ENCODE measurements around the gene DMRT1.
"Not testable (repeated sequence)": the region's sequence is repeated elsewhere in the genome, so short reads cannot be mapped to it uniquely, and the experiment has no call there.

The DMRT1 gene

DNA sequence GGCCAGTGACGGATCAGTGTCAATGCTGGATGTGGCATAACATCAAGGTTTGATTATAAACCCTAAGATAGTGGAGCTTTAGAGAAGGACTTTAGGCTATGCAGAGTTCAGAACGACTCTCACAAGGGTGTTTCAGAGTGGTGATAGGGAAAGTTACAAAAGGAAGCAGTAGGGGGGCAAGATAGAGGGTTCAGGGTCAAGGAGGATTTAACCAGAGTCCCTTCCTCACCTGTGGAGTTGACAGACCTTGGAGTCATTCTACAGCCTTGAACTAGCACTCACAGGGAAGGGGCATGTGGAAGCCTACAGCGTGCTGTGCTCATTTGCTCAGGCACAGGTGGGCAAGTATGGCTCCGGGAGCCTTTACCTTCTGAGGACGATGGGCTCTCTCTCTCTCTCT, 7.9 kb downstream of the DMRT1 start:
- no peak for DNase-seq (ENCODE audit: low read depth, low spot score)
- H3K4me3 ChIP-seq (ENCODE audit: low read length): no peak overlapping the region

DNA sequence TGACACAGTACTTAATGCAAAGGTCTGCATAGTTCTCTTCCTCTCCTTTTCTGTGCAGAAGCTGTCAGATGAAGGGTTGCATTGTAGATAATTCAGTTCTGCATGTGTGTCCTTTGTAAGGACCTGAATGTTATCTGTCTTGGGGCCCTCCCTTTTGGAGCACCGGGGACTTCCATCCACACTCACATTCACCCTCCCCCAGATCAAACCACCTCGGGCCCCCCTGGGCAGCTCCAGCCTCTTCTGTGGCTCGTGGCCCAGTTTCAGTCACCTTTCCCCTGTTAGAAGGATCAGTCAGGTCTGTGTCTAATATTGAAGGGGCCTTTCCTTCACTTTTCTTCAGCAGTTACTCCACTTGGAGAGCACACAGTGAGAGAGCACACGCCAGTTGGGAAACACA, 11.0 kb downstream of the DMRT1 start:
- H3K4me3 ChIP-seq (ENCODE audit: low read length): no peak overlapping the region
- no peak for DNase-seq (ENCODE audit: low read depth, low spot score)

DNA sequence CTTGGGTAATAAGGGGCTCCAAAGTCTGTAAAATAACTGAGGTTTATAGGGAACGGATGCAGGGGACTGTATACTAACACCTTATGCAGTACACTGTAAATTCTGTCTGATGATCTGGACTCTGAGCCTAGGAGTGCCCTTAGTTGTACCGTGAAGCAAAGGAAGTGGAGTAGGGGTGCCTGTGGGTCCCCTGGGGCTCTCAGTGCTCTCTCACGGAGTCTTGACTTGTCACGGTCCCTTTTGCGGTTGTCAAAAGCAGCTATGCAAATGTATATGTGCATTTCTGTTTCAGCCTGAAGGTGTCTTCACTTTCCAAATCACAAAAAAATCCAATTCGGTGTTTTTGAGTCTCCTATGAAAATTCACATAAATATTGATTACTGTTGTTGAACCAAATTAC, 17.8 kb downstream of the DMRT1 start:
- DNase-seq (ENCODE audit: low read depth, low spot score): no peak
- H3K4me3 ChIP-seq (ENCODE audit: low read length): no peak overlapping the region

DNA sequence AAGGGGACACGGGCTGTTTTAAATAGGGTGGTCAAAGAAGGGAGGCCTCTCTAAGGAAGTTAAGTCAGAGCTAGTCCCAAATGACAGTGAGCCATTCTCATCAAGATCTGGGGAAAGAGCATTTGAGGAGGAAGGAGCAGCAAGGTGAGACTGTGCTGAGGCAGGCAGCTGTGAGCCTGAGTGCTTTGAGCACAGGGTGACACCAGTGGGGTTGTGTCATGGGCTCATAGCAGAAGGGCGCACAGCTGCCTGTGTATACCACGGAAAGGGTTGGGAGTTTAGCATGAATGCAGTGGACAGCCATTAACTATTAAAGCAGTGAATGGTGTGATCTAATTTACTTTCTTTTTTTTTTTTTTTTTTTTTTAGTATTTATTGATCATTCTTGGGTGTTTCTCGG, 19.2 kb downstream of the DMRT1 start:
- DNase-seq (ENCODE audit: low read depth, low spot score): no peak
- no peak overlapping the region for H3K4me3 ChIP-seq (ENCODE audit: low read length)

DNA sequence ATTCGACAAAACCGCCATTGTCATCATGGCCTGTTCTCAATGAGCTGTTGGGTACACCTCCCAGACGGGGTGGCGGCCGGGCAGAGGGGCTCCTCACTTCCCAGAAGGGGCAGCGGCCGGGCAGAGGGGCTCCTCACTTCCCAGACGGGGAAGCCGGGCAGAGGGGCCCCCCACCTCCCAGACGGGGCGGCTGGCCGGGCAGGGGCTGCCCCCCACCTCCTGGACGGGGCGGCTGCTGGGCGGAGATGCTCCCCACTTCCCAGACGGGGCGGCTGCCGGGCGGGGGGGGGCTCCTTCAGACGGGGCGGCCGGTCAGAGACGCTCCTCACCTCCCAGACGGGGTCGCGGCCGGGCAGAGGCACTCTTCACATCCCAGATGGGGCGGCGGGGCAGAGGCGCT, 20.0 kb downstream of the DMRT1 start:
- not testable (repeated sequence) for H3K4me3 ChIP-seq (ENCODE audit: low read length); DNase-seq (ENCODE audit: low read depth, low spot score)

DNA sequence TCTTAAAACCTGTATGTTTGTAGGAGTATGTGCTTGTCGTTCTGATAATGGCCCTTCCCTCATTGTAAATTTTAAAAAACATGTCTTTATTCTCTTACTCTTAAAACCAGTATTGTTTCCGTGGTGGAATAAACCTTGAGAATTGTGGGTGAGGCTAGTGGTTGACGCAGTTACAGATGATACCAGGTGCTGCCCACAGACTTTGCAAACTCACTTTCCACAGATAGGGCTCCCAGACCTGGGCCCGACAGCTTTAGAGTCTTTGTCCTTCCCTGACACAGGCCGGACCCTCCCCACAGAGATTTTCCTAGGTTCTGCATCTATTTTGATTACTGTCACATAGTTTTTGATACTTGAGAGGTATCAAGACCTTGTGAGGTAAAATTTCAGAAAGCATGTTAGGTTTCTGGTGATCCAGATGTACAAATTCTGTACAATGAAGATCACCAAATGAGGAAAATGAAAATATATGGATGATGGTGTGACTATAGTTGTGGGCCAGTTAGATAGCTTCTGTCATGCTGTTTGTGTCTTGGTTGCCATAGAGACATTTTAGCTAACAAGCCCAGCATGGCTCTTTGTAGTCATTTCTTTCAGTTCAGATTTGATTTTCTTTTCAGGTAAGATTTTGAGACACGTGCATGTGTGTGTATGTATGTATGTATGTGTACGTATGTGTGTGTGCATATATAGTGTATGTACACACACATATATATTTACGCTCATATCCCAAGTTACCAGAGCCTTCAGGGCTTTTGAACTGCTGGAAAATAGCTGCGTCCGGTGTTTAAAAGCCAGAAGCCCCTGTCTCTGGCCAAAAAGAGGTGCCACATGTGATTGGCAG, 33.8 kb downstream of the DMRT1 start:
- H3K4me3 ChIP-seq (ENCODE audit: low read length): no peak overlapping the region

DNA sequence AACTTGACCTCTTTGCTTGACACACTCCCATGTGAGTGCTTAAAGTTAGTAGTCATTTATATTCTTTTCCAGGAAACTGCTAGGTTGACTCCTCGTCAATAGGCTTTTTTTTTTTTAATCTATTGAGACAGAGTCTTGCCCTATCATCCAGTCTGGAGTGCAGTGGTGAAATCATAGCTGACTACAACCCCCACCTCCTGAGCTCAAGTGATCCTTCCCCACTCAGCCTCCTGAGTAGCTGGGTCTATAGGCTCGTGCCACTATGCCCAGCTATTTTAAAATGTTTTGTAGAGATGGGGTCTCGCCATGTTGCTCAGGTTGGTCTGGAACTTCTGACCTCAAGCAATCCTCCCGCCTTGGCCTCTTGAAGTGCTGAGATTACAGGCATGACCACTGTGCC, 34.9 kb downstream of the DMRT1 start:
- H3K4me3 ChIP-seq (ENCODE audit: low read length): no peak overlapping the region
- no peak for DNase-seq (ENCODE audit: low read depth, low spot score)

More for the DNA sequence above, 33.8 kb downstream of the DMRT1 start:
- no peak for DNase-seq (ENCODE audit: low read depth, low spot score)

DNA sequence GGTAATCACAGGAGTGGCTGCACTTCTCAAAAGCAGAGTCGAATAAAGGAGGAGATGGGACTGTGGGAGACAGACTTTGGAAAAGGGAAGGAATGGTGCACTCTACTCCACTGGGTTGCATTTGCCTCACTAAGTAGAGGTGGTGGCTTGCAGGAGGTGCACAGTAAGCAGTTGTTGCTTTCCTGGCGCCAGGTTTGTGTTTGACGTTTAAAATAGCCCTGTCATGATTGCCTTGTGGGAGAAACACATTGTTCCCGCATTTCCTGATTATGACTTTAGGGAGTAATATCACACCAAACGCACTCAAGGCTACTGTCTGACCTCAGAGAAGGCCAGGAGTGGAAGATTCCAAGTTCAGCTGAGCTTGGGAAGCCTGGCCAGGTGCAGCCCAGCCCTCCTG, 36.7 kb downstream of the DMRT1 start:
- no peak for DNase-seq (ENCODE audit: low read depth, low spot score)
- no peak overlapping the region for H3K4me3 ChIP-seq (ENCODE audit: low read length)

DNA sequence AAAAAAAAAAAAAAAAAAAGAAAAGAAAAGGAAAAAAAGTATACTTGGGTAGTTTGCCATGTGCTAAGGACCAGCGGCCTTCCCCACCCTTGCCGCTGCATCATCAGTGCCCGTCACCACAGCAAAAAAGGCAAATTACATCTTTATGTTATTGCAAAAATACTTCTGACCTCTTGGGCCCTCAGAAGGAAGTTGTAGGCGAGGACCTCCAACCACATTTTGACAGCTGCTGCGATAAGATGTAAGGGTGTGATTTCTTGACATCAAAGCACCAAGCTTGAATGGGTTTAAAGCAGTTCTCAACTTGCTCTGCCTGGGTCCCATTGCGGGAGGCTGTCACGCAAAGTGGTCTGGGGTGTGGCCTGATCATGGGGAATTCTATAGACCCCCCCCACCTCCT, 39.2 kb downstream of the DMRT1 start:
- DNase-seq (ENCODE audit: low read depth, low spot score): peak; percentile 51
- no peak overlapping the region for H3K4me3 ChIP-seq (ENCODE audit: low read length)

DNA sequence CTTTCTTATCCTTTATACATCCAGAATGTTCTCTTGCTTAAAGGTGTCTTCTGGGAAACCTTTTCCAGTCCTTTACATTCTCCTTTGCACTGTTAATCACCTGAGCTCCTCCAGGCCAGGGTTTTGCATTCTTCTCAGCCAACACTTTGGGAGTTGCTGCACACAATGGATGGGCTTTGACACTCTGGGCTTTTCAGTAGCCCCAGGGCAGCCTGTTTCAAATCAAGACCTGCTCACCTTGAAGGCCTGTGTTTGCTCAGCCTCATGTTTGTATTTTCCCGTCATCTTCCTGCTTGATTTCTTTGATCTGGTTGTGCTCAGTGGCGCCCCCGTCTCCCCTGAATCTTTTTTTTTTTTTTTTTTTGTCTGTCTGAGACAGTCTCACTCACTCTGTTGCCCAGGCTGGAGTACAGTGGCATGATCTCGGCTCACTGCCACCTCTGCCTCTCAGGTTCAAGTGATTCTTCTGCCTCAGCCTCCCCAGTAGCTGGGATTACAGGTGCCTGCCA, 41.0 kb downstream of the DMRT1 start:
- peak; percentile 21 for DNase-seq (ENCODE audit: low read depth, low spot score)

DNA sequence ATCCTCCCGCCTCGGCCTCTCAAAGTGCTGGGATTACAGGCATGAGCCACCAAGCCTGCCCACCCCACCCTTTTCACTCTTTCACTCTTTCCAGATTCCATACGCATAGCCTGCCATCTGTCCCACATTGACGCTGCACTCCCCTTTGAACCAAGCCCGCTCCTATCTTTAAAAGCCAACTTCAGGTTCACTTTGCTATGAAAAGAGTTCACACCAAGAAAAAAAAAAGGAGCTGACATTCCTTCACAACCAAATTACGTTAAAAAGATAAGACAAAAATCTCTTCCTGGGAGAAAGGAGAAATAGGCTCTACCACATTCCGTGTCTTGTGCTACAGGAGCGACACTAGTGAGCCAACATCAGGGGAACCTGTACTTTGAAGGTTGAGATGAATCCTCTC, 41.5 kb downstream of the DMRT1 start:
- no peak for DNase-seq (ENCODE audit: low read depth, low spot score)
- H3K4me3 ChIP-seq (ENCODE audit: low read length): no peak overlapping the region

More for the DNA sequence above, 41.0 kb downstream of the DMRT1 start:
- H3K4me3 ChIP-seq (ENCODE audit: low read length): no peak overlapping the region

DNA sequence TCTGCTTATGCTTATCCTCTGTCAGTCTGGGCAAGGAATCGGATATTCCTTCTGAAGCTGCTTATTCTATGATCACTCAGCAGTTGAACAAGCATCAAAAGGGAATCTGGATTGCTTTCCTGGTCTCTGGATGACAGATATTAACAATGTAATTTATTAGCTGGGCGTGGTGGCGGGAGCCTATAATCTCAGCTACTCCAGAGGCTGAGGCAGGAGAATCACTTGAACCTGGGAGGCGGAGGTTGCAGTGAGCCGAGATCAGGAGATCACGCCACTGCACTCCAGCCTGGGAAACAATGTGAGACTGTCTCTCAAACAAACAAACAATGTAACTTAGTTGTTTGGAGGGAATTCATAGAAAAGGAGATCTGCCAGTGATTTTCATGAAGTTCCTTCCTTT, 45.4 kb downstream of the DMRT1 start:
- DNase-seq (ENCODE audit: low read depth, low spot score): no peak
- no peak overlapping the region for H3K4me3 ChIP-seq (ENCODE audit: low read length)

DNA sequence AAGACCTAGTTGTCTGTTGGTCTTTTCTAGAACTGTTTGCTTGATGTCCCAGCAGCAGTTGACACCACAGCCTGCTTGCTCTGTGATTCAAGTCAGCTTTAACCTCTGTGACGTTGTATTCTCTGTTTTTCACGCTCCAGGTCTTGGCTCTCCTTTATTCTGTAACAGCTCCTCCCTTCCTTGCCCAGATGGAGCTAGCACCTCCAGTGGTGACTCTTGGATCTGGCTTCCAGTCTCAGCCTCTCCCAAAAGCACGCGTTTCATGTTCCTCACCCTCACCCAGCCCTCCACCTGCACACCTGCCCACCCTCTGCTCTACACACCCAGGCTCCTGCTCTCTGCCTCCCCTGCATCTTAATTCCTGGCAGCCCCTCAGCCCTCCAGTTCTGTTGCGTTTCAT, 50.6 kb downstream of the DMRT1 start:
- peak; percentile 9 for DNase-seq (ENCODE audit: low read depth, low spot score)
- no peak overlapping the region for H3K4me3 ChIP-seq (ENCODE audit: low read length)

DNA sequence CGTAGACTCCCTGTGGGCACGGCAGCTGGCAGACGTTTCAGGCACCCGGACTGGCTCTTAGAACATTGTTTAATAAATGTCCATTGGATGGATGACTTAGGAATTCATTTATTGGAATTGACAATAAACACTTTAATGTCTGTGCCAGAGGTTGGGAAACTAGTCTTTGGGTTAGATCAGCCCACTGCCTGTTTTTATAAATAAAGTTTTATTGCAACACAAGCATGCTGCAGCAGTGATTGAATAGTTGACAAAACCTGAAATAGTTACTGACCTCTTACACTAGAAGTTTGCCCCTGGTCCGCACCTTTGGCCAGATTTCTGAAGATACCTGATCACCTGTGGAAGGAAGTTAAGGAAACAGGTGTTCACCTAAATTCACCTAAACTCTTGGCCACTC, 51.6 kb downstream of the DMRT1 start:
- H3K4me3 ChIP-seq (ENCODE audit: low read length): no peak overlapping the region
- no peak for DNase-seq (ENCODE audit: low read depth, low spot score)

DNA sequence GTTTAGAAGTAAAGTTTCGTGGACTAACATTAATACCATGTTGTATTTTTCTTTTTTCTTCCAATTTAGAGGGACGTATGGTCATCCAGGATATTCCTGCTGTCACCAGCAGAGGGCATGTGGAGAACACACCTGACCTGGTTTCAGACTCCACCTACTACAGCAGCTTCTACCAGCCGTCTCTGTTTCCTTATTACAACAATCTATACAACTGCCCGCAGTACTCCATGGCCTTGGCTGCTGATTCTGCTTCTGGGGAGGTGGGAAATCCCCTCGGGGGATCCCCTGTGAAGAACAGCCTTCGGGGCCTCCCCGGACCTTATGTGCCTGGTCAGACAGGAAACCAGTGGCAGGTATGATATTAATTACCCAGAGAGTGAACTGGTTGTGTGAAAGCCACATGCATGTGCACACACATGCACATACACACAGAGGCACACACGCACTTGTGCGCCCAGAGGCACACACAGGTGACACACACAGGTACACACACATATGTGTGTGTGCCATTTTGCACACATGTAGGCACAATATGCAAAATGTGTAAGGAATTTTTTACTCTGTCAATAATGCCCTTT, 52.4 kb downstream of the DMRT1 start:
- H3K4me3 ChIP-seq (ENCODE audit: low read length): peak overlapping the region; percentile 21
- peak; percentile 69 for DNase-seq (ENCODE audit: low read depth, low spot score)

DNA sequence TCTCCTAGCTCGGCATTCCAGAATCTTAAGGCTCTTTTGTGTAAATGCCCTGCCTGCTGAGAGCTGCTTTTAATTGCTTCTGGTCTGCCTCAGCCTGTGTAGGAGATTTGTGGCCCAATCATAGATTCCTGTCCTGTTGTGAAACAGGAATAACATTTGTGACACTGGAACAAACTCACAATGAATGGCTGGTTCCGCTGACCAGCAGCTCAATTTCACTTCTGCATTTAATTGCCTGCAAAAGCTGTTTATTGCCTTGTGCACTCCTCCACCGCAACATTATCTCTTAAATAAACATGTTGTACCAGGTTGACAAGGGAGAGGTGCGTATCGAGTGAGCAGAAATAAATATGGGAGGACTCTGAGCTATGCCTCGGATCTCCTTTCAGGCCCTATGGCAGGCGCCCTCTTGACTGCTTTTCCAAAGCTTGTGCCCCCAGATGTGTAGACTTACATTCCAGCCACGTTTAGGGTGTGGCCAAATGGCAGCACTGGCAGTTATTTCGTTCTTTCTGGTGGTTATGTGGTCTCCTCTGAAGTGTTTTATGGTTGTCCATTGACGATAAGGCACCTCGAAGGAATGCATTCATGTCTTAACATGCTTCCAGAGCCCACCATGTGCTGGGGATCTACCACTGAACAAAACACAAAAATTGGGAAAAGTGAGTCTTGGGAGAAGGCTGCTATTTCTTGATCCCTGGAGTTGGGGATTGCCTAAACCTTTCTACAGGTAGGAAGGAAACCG, 58.1 kb downstream of the DMRT1 start:
- no peak overlapping the region for H3K4me3 ChIP-seq (ENCODE audit: low read length)
- peak; percentile 59 for DNase-seq (ENCODE audit: low read depth, low spot score)

DNA sequence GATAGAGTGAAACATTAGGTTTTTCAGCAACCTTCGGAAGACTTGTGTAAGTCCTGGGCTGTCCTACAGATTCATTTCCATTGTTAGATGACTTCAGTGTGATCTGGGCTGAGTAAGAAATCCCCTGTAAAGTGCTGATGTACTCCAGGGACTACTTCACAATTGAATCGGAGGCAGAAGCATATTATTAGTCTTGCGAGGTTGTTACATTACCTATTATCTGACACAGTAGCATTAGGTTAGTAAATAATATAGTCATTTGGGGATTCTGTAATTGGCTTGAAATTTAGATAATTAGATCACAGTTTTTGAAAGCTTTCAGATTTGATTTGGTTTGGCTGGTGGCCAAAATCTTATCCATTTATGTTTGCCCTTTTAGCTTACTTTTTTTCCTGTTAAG, 62.4 kb downstream of the DMRT1 start:
- DNase-seq (ENCODE audit: low read depth, low spot score): no peak
- no peak overlapping the region for H3K4me3 ChIP-seq (ENCODE audit: low read length)

DNA sequence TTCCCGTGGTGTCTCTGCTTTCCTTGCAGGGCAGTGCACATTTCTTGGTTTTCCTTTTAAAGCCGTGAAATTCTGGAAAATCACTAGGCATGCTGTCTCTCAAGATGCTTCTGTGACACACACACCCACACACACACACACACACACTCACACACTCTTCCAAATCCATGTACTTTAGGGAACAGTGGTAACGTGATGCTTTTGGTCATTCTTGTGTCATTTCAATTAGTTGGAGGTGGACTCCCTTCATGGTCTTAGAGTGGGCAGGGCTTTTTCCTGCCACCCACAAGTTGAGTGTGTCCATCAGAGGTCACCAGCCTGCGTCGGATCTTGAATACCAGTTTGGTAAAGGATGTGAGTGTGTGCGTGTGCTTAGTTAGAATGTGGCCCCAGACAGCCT, 64.4 kb downstream of the DMRT1 start:
- no peak for DNase-seq (ENCODE audit: low read depth, low spot score)
- no peak overlapping the region for H3K4me3 ChIP-seq (ENCODE audit: low read length)

DNA sequence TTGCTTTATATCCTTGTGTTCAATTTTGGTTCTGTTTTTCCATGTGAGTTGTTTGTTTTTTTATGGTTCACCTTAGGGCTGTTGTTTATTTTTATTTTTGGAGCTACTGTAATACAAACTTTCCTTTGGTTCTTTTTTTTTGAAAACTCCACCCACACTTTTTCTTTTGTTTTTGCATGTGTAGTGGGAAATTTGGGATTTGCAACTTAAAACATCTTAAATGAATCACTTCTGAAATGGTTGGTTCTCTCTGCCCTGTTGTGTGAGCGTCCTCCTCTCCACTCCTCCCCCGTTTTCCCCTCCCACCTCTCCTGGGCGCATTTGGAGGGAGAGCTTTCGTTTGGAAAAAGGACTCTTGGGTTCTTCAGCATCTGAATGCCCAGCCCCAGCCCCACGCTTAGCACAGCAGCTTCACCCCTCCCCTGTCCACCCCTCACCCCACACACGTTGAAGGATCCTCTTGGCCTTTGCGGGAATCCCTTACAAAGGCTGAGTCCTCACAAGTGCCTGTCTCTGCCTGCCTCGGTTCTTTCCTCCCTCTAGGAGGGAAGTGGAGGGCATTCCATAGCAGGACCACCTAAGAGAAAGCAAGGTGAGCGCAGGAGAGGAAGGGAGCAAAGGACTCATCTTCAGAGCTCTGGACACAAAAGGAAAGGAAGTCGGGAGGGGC, 67.2 kb downstream of the DMRT1 start:
- H3K4me3 ChIP-seq (ENCODE audit: low read length): no peak overlapping the region
- no peak for DNase-seq (ENCODE audit: low read depth, low spot score)

DNA sequence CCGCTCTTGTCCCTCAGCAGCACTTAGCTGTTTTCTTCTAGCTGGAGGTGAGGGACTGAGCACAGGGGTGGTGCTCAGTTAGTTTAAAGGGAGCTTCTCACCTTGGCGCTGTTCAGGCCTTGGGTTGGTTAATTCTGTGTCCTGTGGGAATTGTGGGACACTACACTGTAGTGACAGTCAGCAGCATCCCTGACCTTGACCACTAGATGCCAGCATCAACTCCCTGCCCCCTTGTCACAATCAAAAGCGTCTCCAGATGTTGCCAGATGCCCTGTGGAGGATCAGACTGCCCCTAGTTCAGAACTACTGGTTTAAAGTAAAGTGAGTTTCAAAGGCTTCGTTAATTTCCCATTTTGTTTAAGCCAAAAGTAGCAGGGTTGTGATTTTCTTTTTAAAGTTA, 69.5 kb downstream of the DMRT1 start:
- DNase-seq (ENCODE audit: low read depth, low spot score): no peak
- no peak overlapping the region for H3K4me3 ChIP-seq (ENCODE audit: low read length)
